Type B pancreatic cell (in vitro differentiated cells): ENCODE results near the gene PNPO. TPM values are rescaled to one million over a fixed set of nuclear protein-coding genes. Genes with fewer than 3 reads are reported as not detected.
A peak's percentile ranks its signal among the peaks of the same experiment; 100 is the strongest.

ENCODE experiments used
- DNase-seq: peaks from one replicate; pipeline ENCODE4 v3.0.0; 2021; ENCODE audit warnings: mixed read lengths; ENCODE audit not compliant: unreplicated experiment; ENCODE audit errors: extremely low spot score
- H3K27ac Mint-ChIP-seq: 2 replicates; pipeline ENCODE4 v1.8.0; 2021; ENCODE audit warnings: mild to moderate bottlenecking, mixed read lengths
- H3K27me3 Mint-ChIP-seq: 2 replicates; pipeline ENCODE4 v1.8.0; 2021; ENCODE audit warnings: mixed read lengths
- H3K36me3 Mint-ChIP-seq: 2 replicates; pipeline ENCODE4 v1.8.0; 2021; ENCODE audit warnings: mixed read lengths
- H3K4me1 Mint-ChIP-seq: one replicate; pipeline ENCODE4 v1.8.0; 2021; ENCODE audit warnings: mixed read lengths; ENCODE audit not compliant: unreplicated experiment
- H3K4me3 Mint-ChIP-seq: 2 replicates; pipeline ENCODE4 v1.8.0; 2021; ENCODE audit warnings: mild to moderate bottlenecking, mixed read lengths
- H3K9me3 Mint-ChIP-seq: 2 replicates; pipeline ENCODE4 v1.8.0; 2021; ENCODE audit warnings: mixed read lengths
- long read RNA-seq: library from polyadenylated mRNA; unstranded; transcript quantifications from one replicate; pipeline ENCODE4 v2.0.0, GENCODE V29; 2020
- total RNA-seq: library from RNA; stranded (reverse); gene quantifications from 2 replicates; pipeline ENCODE4 v1.2.1, GENCODE V29; 2021; ENCODE audit warnings: low replicate concordance
- TF ChIP-seq, protein P1 (sequence below): fragments of 200-600 bp; sonication (generic); conservative IDR thresholded peaks from 2 replicates; pipeline ENCODE4 v1.5.0; 2021; ENCODE audit warnings: antibody characterized with exemption, mild to moderate bottlenecking

The PNPO gene
- 12.8 and 16.3 TPM in 2 replicates for total RNA-seq
- long read RNA-seq, transcript PNPO-217 (7 exons, 3,465 nt) = major isoform, 14 of 27 reads
- long read RNA-seq, partial matches to known transcripts = 7 of 27 reads
- long read RNA-seq, other reads (novel, unspliced or antisense) = 0 of 27 reads

GRCh38 chr17:47941246-47942095, at the start of gene PNPO:
PNPO (plus strand) TSS chr17:47941571; CDS start chr17:47941676, 105 bp downstream.
- peak within 1 kb of the TSS; percentile 88 for H3K4me3 Mint-ChIP-seq
- peak; percentile 80 for DNase-seq
- H3K27me3 Mint-ChIP-seq = peaks cover 5% of the 10 kb centered on the region
- TF ChIP-seq, protein P1, sequence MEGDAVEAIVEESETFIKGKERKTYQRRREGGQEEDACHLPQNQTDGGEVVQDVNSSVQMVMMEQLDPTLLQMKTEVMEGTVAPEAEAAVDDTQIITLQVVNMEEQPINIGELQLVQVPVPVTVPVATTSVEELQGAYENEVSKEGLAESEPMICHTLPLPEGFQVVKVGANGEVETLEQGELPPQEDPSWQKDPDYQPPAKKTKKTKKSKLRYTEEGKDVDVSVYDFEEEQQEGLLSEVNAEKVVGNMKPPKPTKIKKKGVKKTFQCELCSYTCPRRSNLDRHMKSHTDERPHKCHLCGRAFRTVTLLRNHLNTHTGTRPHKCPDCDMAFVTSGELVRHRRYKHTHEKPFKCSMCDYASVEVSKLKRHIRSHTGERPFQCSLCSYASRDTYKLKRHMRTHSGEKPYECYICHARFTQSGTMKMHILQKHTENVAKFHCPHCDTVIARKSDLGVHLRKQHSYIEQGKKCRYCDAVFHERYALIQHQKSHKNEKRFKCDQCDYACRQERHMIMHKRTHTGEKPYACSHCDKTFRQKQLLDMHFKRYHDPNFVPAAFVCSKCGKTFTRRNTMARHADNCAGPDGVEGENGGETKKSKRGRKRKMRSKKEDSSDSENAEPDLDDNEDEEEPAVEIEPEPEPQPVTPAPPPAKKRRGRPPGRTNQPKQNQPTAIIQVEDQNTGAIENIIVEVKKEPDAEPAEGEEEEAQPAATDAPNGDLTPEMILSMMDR = no peak
- peaks cover 5% of the 10 kb centered on the region for H3K9me3 Mint-ChIP-seq
- H3K36me3 Mint-ChIP-seq = no peaks in the 10 kb centered on the region
- H3K27ac Mint-ChIP-seq = peak within 1 kb of the TSS; percentile 80
- peaks cover 18% of the 10 kb centered on the region for H3K4me1 Mint-ChIP-seq

DNA sequence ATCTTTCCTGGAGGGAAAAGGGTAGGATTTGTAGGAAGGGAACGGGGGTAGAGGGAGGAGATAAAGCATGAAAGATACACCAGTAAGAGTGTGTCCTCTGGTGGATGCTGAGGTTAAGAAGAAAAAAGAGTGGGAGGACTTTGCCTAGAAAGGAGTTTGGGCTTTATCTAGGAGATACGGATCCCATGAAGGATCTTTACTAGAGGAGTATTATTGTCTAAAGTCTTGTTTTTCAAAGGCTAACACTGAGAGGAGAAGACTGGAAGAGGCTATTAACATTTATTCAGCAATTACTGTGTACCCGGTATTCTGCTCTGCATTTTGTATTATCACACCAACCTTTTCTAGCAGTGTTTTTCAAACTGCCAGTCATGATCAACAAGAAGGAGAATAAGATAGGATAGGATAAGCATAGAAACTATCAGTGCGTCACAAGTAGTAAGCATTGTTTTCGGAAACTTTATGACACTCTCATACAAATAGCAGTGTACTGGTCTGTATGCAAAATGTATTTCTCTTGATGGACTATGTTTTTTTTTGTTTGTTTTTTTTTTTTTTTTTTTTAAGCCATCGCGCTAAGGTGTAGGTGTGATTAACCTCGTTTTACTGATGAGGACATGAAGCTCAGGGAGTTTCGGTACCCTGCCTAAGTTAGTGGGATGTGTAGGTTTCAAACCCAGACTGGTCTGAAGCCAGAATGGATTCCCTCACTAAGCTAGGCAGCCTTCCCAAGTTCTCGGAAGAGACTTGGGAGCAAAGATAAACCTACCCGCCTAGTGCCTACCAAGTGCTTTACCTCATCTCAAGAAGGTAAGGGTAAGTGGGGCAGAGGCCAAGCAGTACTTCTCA, 46.6 kb upstream of the PNPO start:
- peaks cover 25% of the 10 kb centered on the region for H3K4me1 Mint-ChIP-seq
- peak overlapping the region; percentile 96 for H3K4me3 Mint-ChIP-seq
- H3K36me3 Mint-ChIP-seq = peaks cover 6% of the 10 kb centered on the region
- no peaks in the 10 kb centered on the region for H3K27me3 Mint-ChIP-seq
- no peak for DNase-seq
- TF ChIP-seq, protein P1 = no peak
- no peaks in the 10 kb centered on the region for H3K9me3 Mint-ChIP-seq
- peak overlapping the region; percentile 97 for H3K27ac Mint-ChIP-seq

DNA sequence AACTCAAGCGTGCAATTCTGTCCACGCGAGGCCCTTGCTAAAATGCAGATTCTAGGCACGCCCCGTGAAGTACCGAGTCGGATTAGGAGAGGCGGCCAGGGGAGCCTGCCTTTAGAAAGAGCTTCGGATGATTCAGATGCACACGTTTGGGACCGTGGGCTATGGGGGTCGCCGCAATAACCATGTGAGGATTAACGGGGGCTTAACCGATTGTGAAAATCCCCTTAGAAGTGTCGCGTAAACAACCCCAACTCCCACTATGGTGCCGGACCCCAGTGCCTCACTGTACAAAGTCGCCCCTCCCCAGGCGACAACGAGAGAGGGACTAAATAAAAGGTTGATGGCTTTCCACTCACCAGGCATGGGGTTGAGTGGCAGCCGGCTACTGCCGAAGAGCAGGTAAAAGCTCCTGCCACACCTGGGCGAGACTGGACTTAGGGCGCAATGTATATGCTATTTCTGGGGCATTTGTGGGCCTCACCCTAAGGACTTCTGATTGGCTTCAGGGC, 46.0 kb upstream of the PNPO start:
- TF ChIP-seq, protein P1 = no peak
- Mint-ChIP-seq H3K27ac (peak overlapping the region; percentile 97), H3K4me3 (peak overlapping the region; percentile 96), H3K9me3 (no peaks in the 10 kb centered on the region), H3K36me3 (peaks cover 6% of the 10 kb centered on the region), H3K27me3 (no peaks in the 10 kb centered on the region), H3K4me1 (peaks cover 25% of the 10 kb centered on the region)
- no peak for DNase-seq

DNA sequence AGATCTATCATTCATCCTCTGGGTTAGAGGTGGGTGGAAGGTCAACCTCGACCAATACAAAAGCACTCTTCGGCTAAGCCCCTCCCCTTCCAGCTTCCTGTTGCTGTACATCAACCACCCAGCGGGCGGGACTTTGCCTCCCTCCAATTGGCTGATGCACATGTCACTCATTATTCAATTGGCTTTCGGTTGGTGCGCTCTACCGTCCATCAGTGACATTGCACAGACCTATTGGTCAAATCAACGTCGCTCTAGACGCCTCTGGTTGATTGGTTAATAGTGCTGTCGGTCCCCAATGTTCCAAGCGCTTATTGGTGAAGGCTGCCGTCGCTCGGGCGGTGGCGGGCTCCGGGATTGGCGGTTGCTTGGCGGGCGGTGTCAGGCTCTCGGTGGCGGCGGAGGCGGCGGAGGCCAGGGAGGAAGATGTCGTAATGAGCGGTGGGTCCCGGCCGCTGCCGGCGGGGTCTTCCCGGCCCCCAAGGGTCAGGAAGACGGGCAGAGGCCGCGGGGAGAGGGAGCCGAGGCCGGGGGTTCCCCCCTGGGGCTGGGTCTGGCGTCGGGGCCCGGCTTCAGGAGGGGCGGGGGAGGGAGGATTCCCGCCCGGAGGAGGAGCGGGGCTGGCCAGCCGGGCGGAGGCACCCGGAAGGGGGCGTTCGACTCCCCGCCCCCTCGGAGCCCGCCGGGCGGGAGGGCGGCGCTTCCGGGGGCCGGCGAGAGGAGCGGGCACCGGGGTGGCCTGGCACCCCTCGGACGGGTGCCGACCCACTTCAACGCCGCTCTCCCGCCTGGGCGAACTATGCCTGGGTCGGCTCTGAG, 45.3 kb upstream of the PNPO start, which contains the start of gene SP2:
Gene SP2 (plus strand): TSS at position 381 of the 816 bp plus-strand sequence. CDS start 51 bp downstream, at position 432.
- Mint-ChIP-seq H3K9me3 (no peaks in the 10 kb centered on the region), H3K4me1 (peaks cover 25% of the 10 kb centered on the region), H3K27me3 (no peaks in the 10 kb centered on the region), H3K27ac (peak within 1 kb of the TSS; percentile 97), H3K4me3 (peak within 1 kb of the TSS; percentile 96), H3K36me3 (peaks cover 6% of the 10 kb centered on the region)
- DNase-seq = peak; percentile 100
- TF ChIP-seq, protein P1 = peak; percentile 27
